A549 (cell line): Measurements from ENCODE around the gene CD46. TPM values are rescaled to one million over a fixed set of nuclear protein-coding genes. Genes with fewer than 3 reads are reported as not detected.

Experiments used
- ATAC-seq, 2 experiments: fragments of 200-7000 bp in 1 of 2; fragments of >200 bp in 1 of 2; cut with Nextera tagmentation in 1 of 2; cut with Tn5 transposase in 1 of 2; 3 replicates each; pipeline versions ENCODE4 v1.8.0 to v1.9.1; 2018 to 2020; ENCODE audit warnings: mild to moderate bottlenecking in 1 of 2, moderate library complexity in 1 of 2
- CTCF ChIA-PET: fragments of 300-600 bp; sonication (Branson Sonifier 250); formaldehyde crosslinking; extraction: SDS; loops from one replicate; lab custom pipeline; 2021; ENCODE audit warnings: antibody characterized with exemption, inconsistent platforms; lab: Yijun Ruan, JAX
- POLR2A ChIA-PET: fragments of 350-600 bp; formaldehyde crosslinking; extraction: SDS; loops from one replicate; lab custom pipeline; 2021; ENCODE audit warnings: antibody characterized with exemption, inconsistent platforms; lab: Yijun Ruan, JAX
- DNase-seq, 2 experiments: peaks; one replicate each; pipeline versions ENCODE4 v3.0.0 to v3.0.0-alpha.2; 2011 to 2016; ENCODE audit warnings: low read depth in 1 of 2, low spot score in 1 of 2
- FAIRE-seq: peaks from 2 replicates; lab custom pipeline; 2011; peaks lifted over from hg19 to GRCh38; lab: Jason Lieb, UNC
- H3K27ac ChIP-seq, 2 experiments: fragments of >200 bp; sonication (Bioruptor Twin); formaldehyde crosslinking; 3 replicates each; pipeline ENCODE4 v1.5.1; 2016 to 2017
- H3K4me1 ChIP-seq: fragments of >200 bp; sonication (Bioruptor Twin); formaldehyde crosslinking; 3 replicates; pipeline ENCODE4 v1.6.1; 2016
- H3K4me2 ChIP-seq: fragments of >200 bp; sonication (Bioruptor Twin); formaldehyde crosslinking; 3 replicates; pipeline ENCODE4 v1.6.1; 2016
- H3K4me3 ChIP-seq: fragments of >200 bp; sonication (Bioruptor Twin); formaldehyde crosslinking; 3 replicates; pipeline ENCODE4 v1.5.1; 2016
- H3K9me3 ChIP-seq: fragments of >200 bp; sonication (Bioruptor Twin); formaldehyde crosslinking; 3 replicates; pipeline ENCODE4 v1.6.1; 2016
- CBX8 ChIP-seq: fragments of 200-600 bp; sonication (generic); IDR thresholded peaks from 2 replicates; pipeline ENCODE4 v1.6.1; 2016
- CEBPB ChIP-seq, 2 experiments: fragments of >200 bp in 1 of 2; sonication (Bioruptor Twin) in 1 of 2; formaldehyde crosslinking in 1 of 2; IDR thresholded peaks; 2 replicates each; pipeline ENCODE4 v1.6.1; 2012 to 2016
- CHD2 ChIP-seq: fragments of 150-350 bp; IDR thresholded peaks from 2 replicates; pipeline ENCODE4 v1.6.1; 2014; ENCODE audit warnings: low read length; ENCODE audit not compliant: partially characterized antibody
- EHF ChIP-seq: fragments of 250-450 bp; sonication (Bioruptor Pico); IDR thresholded peaks from 2 replicates; pipeline ENCODE4 v1.5.0; 2020; ENCODE audit warnings: mild to moderate bottlenecking
- EP300 ChIP-seq, 2 experiments: fragments of >200 bp; sonication (Bioruptor Twin); formaldehyde crosslinking; IDR thresholded peaks; 2 replicates in 1 of 2; 3 replicates in 1 of 2; pipeline ENCODE4 v1.6.1; 2016 to 2017
- ESRRA ChIP-seq: fragments of 150-350 bp; IDR thresholded peaks from 2 replicates; pipeline ENCODE4 v1.6.1; 2014; ENCODE audit warnings: mild to moderate bottlenecking, low read length, borderline replicate concordance
- FOSL2 ChIP-seq, 2 experiments: fragments of 450-650 bp in 1 of 2; fragments of >200 bp in 1 of 2; sonication (Bioruptor Twin) in 1 of 2; formaldehyde crosslinking; IDR thresholded peaks; 2 replicates each; pipeline versions ENCODE4 v1.5.0 to v1.6.1; 2016 to 2020; ENCODE audit warnings: mild to moderate bottlenecking in 1 of 2, moderate library complexity in 1 of 2
- FOXS1 ChIP-seq: fragments of 250-450 bp; sonication (Bioruptor Pico); IDR thresholded peaks from 2 replicates; pipeline ENCODE4 v1.5.0; 2020; ENCODE audit warnings: mild to moderate bottlenecking, moderate library complexity
- HMGXB4 ChIP-seq: fragments of 250-450 bp; sonication (Bioruptor Pico); IDR thresholded peaks from 2 replicates; pipeline ENCODE4 v1.5.0; 2021; ENCODE audit warnings: mild to moderate bottlenecking, moderate library complexity, borderline replicate concordance
- HOXB5 ChIP-seq: fragments of 250-450 bp; sonication (Bioruptor Pico); IDR thresholded peaks from 2 replicates; pipeline ENCODE4 v1.5.0; 2020; ENCODE audit warnings: mild to moderate bottlenecking, moderate library complexity
- KDM1A ChIP-seq: fragments of 200-600 bp; sonication (generic); IDR thresholded peaks from 2 replicates; pipeline ENCODE4 v1.6.1; 2016; ENCODE audit warnings: low read depth, mild to moderate bottlenecking
- KDM5A ChIP-seq: fragments of 200-600 bp; sonication (generic); IDR thresholded peaks from 2 replicates; pipeline ENCODE4 v1.6.1; 2016; ENCODE audit warnings: antibody characterized with exemption, mild to moderate bottlenecking
- MAFK ChIP-seq: fragments of 450-650 bp; IDR thresholded peaks from 2 replicates; pipeline ENCODE4 v1.6.1; 2014; ENCODE audit not compliant: partially characterized antibody
- MAX ChIP-seq: IDR thresholded peaks from 2 replicates; pipeline ENCODE4 v1.6.1; 2012
- POLR2A ChIP-seq: IDR thresholded peaks from 2 replicates; pipeline ENCODE4 v1.6.1; 2012; ENCODE audit warnings: mild to moderate bottlenecking, low read length
- RAD21 ChIP-seq, 2 experiments: fragments of >200 bp in 1 of 2; sonication (Bioruptor Twin) in 1 of 2; formaldehyde crosslinking in 1 of 2; IDR thresholded peaks in 1 of 2; conservative IDR thresholded peaks in 1 of 2; 2 replicates in 1 of 2; 3 replicates in 1 of 2; pipeline ENCODE4 v1.6.1; 2012 to 2018; ENCODE audit warnings: inconsistent platforms in 1 of 2
- RCOR1 ChIP-seq: fragments of 150-350 bp; IDR thresholded peaks from 2 replicates; pipeline ENCODE4 v1.6.1; 2014; ENCODE audit warnings: antibody characterized with exemption, low read length, low read depth
- RNF2 ChIP-seq: fragments of 200-600 bp; sonication (generic); IDR thresholded peaks from 2 replicates; pipeline ENCODE4 v1.6.1; 2016; ENCODE audit warnings: low read depth, mild to moderate bottlenecking, antibody characterized with exemption, moderate library complexity, borderline replicate concordance
- SREBF2 ChIP-seq: fragments of 450-650 bp; IDR thresholded peaks from 2 replicates; pipeline ENCODE4 v1.6.1; 2014; ENCODE audit warnings: mild to moderate bottlenecking, moderate library complexity
- TFCP2L1 ChIP-seq: fragments of 250-450 bp; sonication (Bioruptor Pico); IDR thresholded peaks from 2 replicates; pipeline ENCODE4 v1.5.0; 2021; ENCODE audit warnings: mild to moderate bottlenecking
- USF2 ChIP-seq: fragments of 450-650 bp; IDR thresholded peaks from 2 replicates; pipeline ENCODE4 v1.6.1; 2014; ENCODE audit warnings: antibody characterized with exemption
- WGBS: methylation state at CpG from one replicate; pipeline ENCODE4 v1.1.6; 2017; ENCODE audit errors: missing lambda C conversion rate; 5-methylcytosine and 5-hydroxymethylcytosine counted together
- polyA plus RNA-seq, 4 experiments: library from polyadenylated mRNA; depleted of rRNA in 3 of 4; stranded (reverse); fragments of >200 nt; fragmentation: RNase III in 1 of 4; extraction: RNeasy Plus Mini Kit Qiagen cat#74134 plus additional on column Dnase treatment in 1 of 4; gene quantifications; 2 replicates in 3 of 4; 3 replicates in 1 of 4; pipeline ENCODE4 v1.2.3, GENCODE V29; 2011 to 2017

CD46 gene
- polyA plus RNA-seq, 2 of the 4 experiments (the other 2 are of a cell fraction): 142 to 239 TPM

- Histone ChIP-seq H3K9me3 (no peaks in the 10 kb centered on the region), H3K4me2 (peak overlapping the region; percentile 95), H3K4me1 (peaks cover 66% of the 10 kb centered on the region), H3K27ac (peak overlapping the region; percentile 86 to 91), H3K4me3 (peak overlapping the region; percentile 24; the same call in 2 of the 3 replicates)
- ChIA-PET POLR2A (no interaction called here), CTCF (interaction anchor here (0.9 to 16.6 kb wide), 8 partner anchors 10 to 138 kb away, joined by 3 to 260 read pairs (median 6); no protein-coding TSS in a partner anchor)
- 80% methylated on average over 18 of the region's 18 CpGs for WGBS
- ATAC-seq (no peak), DNase-seq (peak in 1 of 2 experiments; percentile 31), FAIRE-seq (no peak)
- TF ChIP-seq KDM5A: no peak
- TF ChIP-seq HOXB5 (CRISPR knock-in tag): no peak
- no peak for TF ChIP-seq RNF2
- TF ChIP-seq POLR2A: no peak
- no peak for TF ChIP-seq CHD2
- no peak for TF ChIP-seq MAFK
- no peak for TF ChIP-seq HMGXB4 (CRISPR knock-in tag)
- TF ChIP-seq FOXS1 (CRISPR knock-in tag): no peak
- no peak for TF ChIP-seq EP300 (IDR thresholded peaks at IDR 0.05)
- no peak for TF ChIP-seq FOSL2 (IDR thresholded peaks at IDR 0.05)
- TF ChIP-seq FOSL2 (CRISPR knock-in tag; IDR thresholded peaks at IDR 0.05): no peak
Observed at GRCh38 chr1:207825719-207826556, 74.1 kb downstream of the CD46 start.

- DNase-seq: peak; percentile 40 to 66
Observed at GRCh38 chr1:207826557-207827487, 75.0 kb downstream of the CD46 start.

GRCh38 chr1:207827488-207827830 is 75.6 kb downstream of the CD46 start:
- Histone ChIP-seq H3K4me2 (peak overlapping the region; percentile 95), H3K27ac (peak overlapping the region; percentile 86 to 91), H3K4me3 (no peak overlapping the region), H3K9me3 (no peaks in the 10 kb centered on the region), H3K4me1 (peaks cover 55% of the 10 kb centered on the region)
- ATAC-seq (no peak), DNase-seq (no peak), FAIRE-seq (no peak)
- TF ChIP-seq SREBF2 (no peak), CEBPB (IDR thresholded peaks at IDR 0.05) (no peak), KDM5A (no peak), CBX8 (no peak), EHF (CRISPR knock-in tag) (no peak), TFCP2L1 (no peak), ESRRA (no peak), KDM1A (no peak), USF2 (no peak), POLR2A (no peak), RAD21 (conservative IDR thresholded peaks at IDR 0.05 in 1 of 2, IDR thresholded peaks at IDR 0.05 in 1 of 2) (no peak), MAX (no peak)
- ChIA-PET POLR2A (interaction anchor here (0.6 to 0.9 kb wide), 3 partner anchors 42 to 136 kb away, joined by 3 read pairs; no protein-coding TSS in a partner anchor), CTCF (interaction anchor here (0.6 to 16.6 kb wide), 17 partner anchors 8 to 1337 kb away, joined by 3 to 260 read pairs (median 4); no protein-coding TSS in a partner anchor)
- WGBS: 95% methylated on average over 2 of the region's 2 CpGs

More at GRCh38 chr1:207826557-207827487, 75.0 kb downstream of the CD46 start:
- H3K9me3 ChIP-seq: no peaks in the 10 kb centered on the region
- peak overlapping the region; percentile 95 for H3K4me2 ChIP-seq
- WGBS: 16% methylated on average over 18 of the region's 18 CpGs
- ChIA-PET CTCF (interaction anchor here (0.6 to 16.6 kb wide), 19 partner anchors 9 to 1337 kb away, joined by 3 to 260 read pairs (median 3); no protein-coding TSS in a partner anchor), POLR2A (interaction anchor here (0.9 kb wide), 2 partner anchors 42 to 137 kb away, joined by 3 read pairs; no protein-coding TSS in a partner anchor)
- FAIRE-seq (no peak), ATAC-seq (peak in 1 of 2 experiments; percentile 10; a peak in 3 of 6 replicates)
- peaks cover 62% of the 10 kb centered on the region for H3K4me1 ChIP-seq
- peak overlapping the region; percentile 86 to 91 for H3K27ac ChIP-seq
- H3K4me3 ChIP-seq: peak overlapping the region; percentile 24
- no peak for TF ChIP-seq RCOR1
- TF ChIP-seq MAX: peak; percentile 43; the same call in 1 of the 2 replicates
